Neural progenitor cell (in vitro differentiated cells): ENCODE measurements around the gene SLC25A40.

Source experiments
- CTCF ChIP-seq: fragments of 200-600 bp; sonication (generic); IDR thresholded peaks from 2 replicates; pipeline ENCODE4 v1.5.1; 2017; ENCODE audit warnings: antibody characterized with exemption, mild to moderate bottlenecking
- EZH2 ChIP-seq: fragments of 200-600 bp; sonication (generic); IDR thresholded peaks from 2 replicates; pipeline ENCODE4 v1.6.1; 2017; ENCODE audit warnings: antibody characterized with exemption, mild to moderate bottlenecking, moderate library complexity
- EZH2phosphoT487 ChIP-seq: fragments of 200-600 bp; sonication (generic); IDR thresholded peaks from 2 replicates; pipeline ENCODE4 v1.6.1; 2017; ENCODE audit warnings: antibody characterized with exemption

GRCh38 chr7:87920578-87920977 lies 44.4 kb upstream of the SLC25A40 start:
- TF ChIP-seq EZH2 (no peak), CTCF (no peak), EZH2phosphoT487 (no peak)
